Sciatic nerve (tissue), 2 donors: Measurements from ENCODE around the gene ZNF536. TPM values are rescaled to one million over a fixed set of nuclear protein-coding genes. Genes with fewer than 3 reads are reported as not detected.

ENCODE experiments used
- ATAC-seq: fragments of 200-7000 bp; cut with Tn5 transposase; one replicate; pipeline ENCODE4 v1.9.1; 2020; ENCODE audit warnings: mild to moderate bottlenecking, moderate library complexity
- DNase-seq: peaks from one replicate; pipeline ENCODE4 v3.0.0-alpha.2; 2020; ENCODE audit warnings: low spot score
- intact Hi-C: fragments of 100-400 bp; cut with DNase I; formaldehyde crosslinking; loops from one replicate; pipeline ENCODE4 v1.14.2; 2022
- total RNA-seq: library from RNA; stranded (reverse); fragmentation: NEBNext Ultra II Directional; extraction: Animal tissue kit (Norgen Biotek cat#: 25700); gene quantifications from one replicate; pipeline ENCODE4 v1.2.1, GENCODE V29; 2021
- donor health status: DM: no; HTN: no; CAD: no.
- donor health status: DM: no; HTN: no; CAD: no.

The ZNF536 gene
- total RNA-seq, 1 donor from 2014 or later, result 43.2 TPM

GRCh38 chr19:30562981-30563380, 190.8 kb downstream of the ZNF536 start:
- intact Hi-C loops, result no loop called here
- ATAC-seq (no peak), DNase-seq (no peak)

- intact Hi-C loops, result no loop called here
- DNase-seq (no peak), ATAC-seq (no peak)
Observed at GRCh38 chr19:30563691-30564090, 191.5 kb downstream of the ZNF536 start.

DNA sequence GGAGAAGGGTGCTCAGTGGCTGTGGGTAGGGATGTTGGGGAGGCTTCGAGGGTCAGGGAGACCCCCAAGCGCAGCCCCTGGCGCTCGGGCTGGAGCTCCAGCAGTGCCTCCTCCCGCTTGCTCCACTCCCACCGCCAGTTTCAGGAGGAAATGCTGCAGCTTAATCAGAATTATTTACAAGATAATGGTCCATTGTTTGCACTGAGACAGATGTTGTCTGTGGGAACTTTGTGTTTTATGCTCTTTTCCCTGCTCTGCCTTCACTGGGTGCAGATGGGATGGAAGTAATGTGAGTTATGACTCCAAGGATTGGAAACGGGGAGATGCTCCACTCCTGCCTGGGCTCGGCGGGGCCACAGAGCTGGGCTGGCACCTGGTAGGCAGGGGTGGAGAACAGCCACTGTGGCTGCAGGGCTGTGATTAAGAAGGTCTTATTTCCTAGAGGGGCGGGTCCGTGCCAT, 192.4 kb downstream of the ZNF536 start:
- intact Hi-C loops, result no loop called here
- ATAC-seq (peak; percentile 36), DNase-seq (no peak)

DNA sequence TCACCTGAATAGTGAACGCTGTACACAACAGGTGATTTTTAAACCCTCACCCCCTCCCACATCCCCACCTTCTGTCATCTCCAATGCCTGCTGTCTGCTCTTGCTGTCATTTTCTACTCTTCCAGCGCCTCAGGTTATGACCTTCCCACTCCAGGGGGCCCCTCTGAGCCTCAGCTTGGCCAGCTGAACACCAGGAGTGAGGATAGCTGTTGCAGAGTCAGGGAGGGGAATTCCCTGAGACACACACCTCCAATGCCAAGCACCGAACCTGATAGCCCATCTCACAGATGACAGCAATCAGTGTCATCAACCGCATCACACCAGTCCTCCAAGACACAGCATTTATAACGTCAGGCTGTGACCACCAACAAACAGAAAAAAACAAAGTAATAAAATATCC, 193.5 kb downstream of the ZNF536 start:
- ATAC-seq, result no peak
- intact Hi-C loops, result no loop called here
- DNase-seq, result no peak

GRCh38 chr19:30566681-30567420, 194.7 kb downstream of the ZNF536 start:
- ATAC-seq (no peak), DNase-seq (no peak)
- intact Hi-C loops, result no loop called here

DNA sequence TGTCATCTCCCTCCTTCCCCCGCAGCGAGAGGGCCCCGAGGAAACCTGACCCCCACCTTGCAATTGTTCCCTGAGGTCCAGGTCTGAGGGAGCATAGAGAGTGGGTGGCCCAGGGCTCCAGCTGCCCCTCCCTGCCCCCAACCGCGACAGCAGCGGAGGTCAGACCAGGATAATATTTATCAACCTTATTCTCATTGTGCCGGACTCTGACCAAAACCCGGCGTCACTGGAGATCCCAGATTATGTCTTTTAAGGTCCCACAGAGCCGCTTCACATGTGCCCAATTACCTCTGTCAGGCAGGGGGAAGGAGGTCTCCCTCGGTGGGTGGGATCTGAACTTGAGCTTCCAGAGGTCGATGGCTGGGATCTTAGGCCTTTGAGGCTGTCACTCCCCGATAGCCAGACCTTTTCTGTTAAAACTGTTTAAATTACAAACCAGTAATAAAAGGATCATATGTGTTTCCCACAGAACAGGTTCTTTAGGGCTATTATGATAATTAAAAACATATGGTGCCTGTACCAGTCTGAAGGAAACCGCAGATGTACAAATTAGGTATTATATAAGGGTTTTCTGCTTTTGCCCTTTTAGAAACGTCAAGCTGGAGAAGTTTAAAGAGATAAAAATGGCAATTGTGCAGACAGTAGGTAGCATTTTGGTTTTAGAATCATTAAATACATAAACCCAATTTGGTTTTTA, 195.5 kb downstream of the ZNF536 start:
- intact Hi-C loops, result no loop called here
- no peak for DNase-seq
- ATAC-seq, result no peak

- DNase-seq (no peak), ATAC-seq (no peak)
- intact Hi-C loops, result no loop called here
Observed at GRCh38 chr19:30570194-30570593, 198.0 kb downstream of the ZNF536 start.

- ATAC-seq (no peak), DNase-seq (no peak)
- intact Hi-C loops, result no loop called here
Observed at GRCh38 chr19:30577551-30578105, 205.4 kb downstream of the ZNF536 start.

DNA sequence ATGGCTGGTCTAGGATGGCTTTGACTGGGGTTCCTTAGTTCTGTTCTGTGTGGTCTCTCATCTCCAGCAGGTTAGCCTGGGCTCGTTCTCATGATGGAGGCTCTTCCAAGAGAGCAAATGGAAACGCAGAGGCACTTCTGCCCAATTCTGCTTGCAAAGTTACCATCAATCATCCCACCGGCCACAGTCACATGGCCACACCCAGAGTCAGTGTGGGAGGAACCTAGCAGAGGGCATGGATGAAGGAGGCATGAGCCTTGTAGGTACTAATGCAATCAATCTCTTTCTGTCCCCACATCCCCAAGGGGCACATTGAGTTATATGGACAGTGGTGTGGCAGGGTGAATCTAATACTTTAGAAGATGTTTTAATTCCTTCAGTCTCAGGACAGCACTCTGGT, 207.2 kb downstream of the ZNF536 start:
- intact Hi-C loops, result no loop called here
- ATAC-seq (no peak), DNase-seq (no peak)

DNA sequence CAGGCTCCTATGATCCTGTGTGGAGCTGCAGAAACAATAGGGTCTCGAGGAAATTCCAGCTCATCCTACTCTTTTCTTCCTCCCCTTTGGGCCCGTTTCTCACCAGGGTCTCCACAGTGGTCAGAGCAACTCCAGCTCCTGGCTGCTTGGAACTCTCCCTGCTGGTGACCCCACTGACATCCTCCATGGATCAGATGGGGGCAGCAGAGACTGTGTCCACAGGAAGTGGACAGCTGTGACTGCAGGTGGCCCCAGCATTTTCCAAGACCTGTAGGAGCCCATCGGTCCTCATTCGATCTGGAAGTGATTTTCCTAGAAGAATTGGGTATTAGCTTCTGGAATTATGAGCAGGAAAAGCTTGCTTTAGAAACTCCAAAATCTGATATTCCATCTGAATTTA, 208.5 kb downstream of the ZNF536 start:
- intact Hi-C loops, result no loop called here
- DNase-seq, result no peak

GRCh38 chr19:30584090-30584489, 211.9 kb downstream of the ZNF536 start:
- no peak for ATAC-seq
- DNase-seq, result no peak
- intact Hi-C loops, result no loop called here

More for the DNA sequence above, 208.5 kb downstream of the ZNF536 start:
- no peak for ATAC-seq

DNA sequence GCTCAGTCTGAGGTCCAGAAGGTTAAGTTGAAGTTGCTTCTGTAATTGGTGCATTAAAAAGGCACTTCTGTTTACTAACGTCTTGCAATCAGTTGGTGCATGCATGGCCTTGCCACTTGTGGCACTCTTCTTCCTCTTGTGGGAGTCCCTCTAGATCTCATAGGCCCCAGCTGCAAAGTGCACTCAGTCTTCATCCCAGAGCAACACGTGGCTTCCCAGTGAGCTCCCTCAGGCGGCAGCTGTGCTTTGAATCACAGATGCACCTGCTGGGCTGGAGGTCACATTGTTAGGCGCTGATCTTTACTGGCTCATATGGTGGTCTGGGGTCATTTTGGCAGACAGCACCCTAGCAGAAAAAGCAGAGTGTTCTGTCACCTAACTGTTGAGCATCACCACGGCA, 215.7 kb downstream of the ZNF536 start:
- ATAC-seq (no peak), DNase-seq (no peak)
- intact Hi-C loops, result no loop called here

GRCh38 chr19:30590596-30591229, 218.5 kb downstream of the ZNF536 start:
- intact Hi-C loops, result no loop called here
- no peak for DNase-seq
- ATAC-seq, result peak; percentile 60

DNA sequence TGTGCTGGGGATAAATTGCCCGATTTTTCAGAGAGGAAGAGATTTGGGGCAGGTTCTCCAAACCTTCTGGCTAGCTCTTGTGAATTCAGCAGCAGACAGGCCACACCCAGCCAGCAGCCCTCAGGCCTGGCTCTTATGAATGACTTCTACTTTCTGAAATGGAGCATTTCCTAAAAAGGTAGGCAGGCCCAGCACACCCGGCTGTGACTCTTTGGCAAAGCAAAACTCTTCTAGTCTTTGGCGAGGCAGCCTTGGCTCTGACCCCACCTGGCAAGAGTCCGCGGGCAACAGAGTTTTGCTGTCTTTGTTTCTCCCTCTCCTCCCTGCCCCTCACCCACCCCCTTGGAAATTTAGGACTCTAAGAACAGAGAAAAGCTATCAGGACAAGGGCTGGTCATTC, 221.2 kb downstream of the ZNF536 start:
- DNase-seq (no peak), ATAC-seq (no peak)
- intact Hi-C loops, result no loop called here

- ATAC-seq (no peak), DNase-seq (no peak)
- intact Hi-C loops, result no loop called here
Observed at GRCh38 chr19:30593975-30594745, 222.0 kb downstream of the ZNF536 start.

GRCh38 chr19:30596268-30596667, 224.1 kb downstream of the ZNF536 start:
- intact Hi-C loops, result no loop called here
- no peak for ATAC-seq
- DNase-seq, result no peak

- intact Hi-C loops, result no loop called here
- ATAC-seq (no peak), DNase-seq (no peak)
Observed at GRCh38 chr19:30596813-30597399, 224.7 kb downstream of the ZNF536 start.

DNA sequence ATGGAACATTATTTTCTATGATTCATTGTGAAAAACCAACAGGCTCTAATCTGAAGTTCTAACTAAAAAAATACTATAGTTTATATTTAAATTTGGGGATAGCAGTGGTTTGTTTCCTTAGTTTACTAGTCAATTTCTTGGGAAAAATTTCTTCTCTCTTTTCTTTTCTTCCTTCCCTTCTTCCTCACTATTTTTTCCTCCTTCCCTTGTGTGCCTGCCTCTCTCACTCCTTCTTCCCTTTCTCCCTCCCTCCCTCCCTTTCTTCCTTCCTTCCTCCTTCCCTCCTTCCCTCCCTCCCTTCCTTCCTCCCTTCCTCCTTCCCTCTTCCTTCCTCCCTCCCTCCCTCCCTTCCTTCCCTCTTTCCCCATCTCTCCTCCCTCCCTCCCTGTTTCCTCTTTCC, 226.5 kb downstream of the ZNF536 start:
- no peak for DNase-seq
- intact Hi-C loops, result no loop called here
- no peak for ATAC-seq
